ENCODE measurements around the gene GMPS. TPM values are rescaled to one million over a fixed set of nuclear protein-coding genes. Genes with fewer than 3 reads are reported as not detected.

The GMPS gene
- polyA plus RNA-seq, 1 donor, result 42.2 TPM

- Histone ChIP-seq H3K9me3 (ENCODE audit: control insufficient read depth, low read depth, low read length) (no peaks in the 10 kb centered on the region), H3K27me3 (ENCODE audit: control insufficient read depth, insufficient read depth, low read length) (no peaks in the 10 kb centered on the region), H3K27ac (ENCODE audit: low read length) (no peak overlapping the region), H3K4me1 (ENCODE audit: control insufficient read depth, insufficient read depth, low read length) (no peaks in the 10 kb centered on the region), H3K4me3 (ENCODE audit: low read length) (no peak overlapping the region), H3K36me3 (ENCODE audit: control insufficient read depth, insufficient read depth, low read length) (peaks cover 35% of the 10 kb centered on the region)
- no peak for DNase-seq
- no CpG with 5 or more reads among the region's 2 CpGs for WGBS (ENCODE audit: insufficient coverage, low lambda C conversion rate)
These were observed 63.8 kb downstream of the GMPS start for GRCh38 chr3:155934230-155934629.

- H3K36me3 ChIP-seq (ENCODE audit: control insufficient read depth, insufficient read depth, low read length), result peaks cover 26% of the 10 kb centered on the region
These were observed 68.0 kb downstream of the GMPS start for GRCh38 chr3:155938409-155938808.

GRCh38 chr3:155941354-155941753 lies 70.9 kb downstream of the GMPS start:
- Histone ChIP-seq H3K9me3 (ENCODE audit: control insufficient read depth, low read depth, low read length) (no peaks in the 10 kb centered on the region), H3K4me1 (ENCODE audit: control insufficient read depth, insufficient read depth, low read length) (no peaks in the 10 kb centered on the region), H3K27me3 (ENCODE audit: control insufficient read depth, insufficient read depth, low read length) (no peaks in the 10 kb centered on the region), H3K4me3 (ENCODE audit: low read length) (no peak overlapping the region), H3K36me3 (ENCODE audit: control insufficient read depth, insufficient read depth, low read length) (peaks cover 13% of the 10 kb centered on the region), H3K27ac (ENCODE audit: low read length) (no peak overlapping the region)
- no CpG with 5 or more reads among the region's 5 CpGs for WGBS (ENCODE audit: insufficient coverage, low lambda C conversion rate)
- DNase-seq, result no peak

More at GRCh38 chr3:155938409-155938808, 68.0 kb downstream of the GMPS start:
- Histone ChIP-seq H3K27ac (ENCODE audit: low read length) (no peak overlapping the region), H3K4me3 (ENCODE audit: low read length) (no peak overlapping the region), H3K27me3 (ENCODE audit: control insufficient read depth, insufficient read depth, low read length) (no peaks in the 10 kb centered on the region), H3K9me3 (ENCODE audit: control insufficient read depth, low read depth, low read length) (no peaks in the 10 kb centered on the region), H3K4me1 (ENCODE audit: control insufficient read depth, insufficient read depth, low read length) (no peaks in the 10 kb centered on the region)
- no CpG with 5 or more reads among the region's 2 CpGs for WGBS (ENCODE audit: insufficient coverage, low lambda C conversion rate)
- no peak for DNase-seq

GRCh38 chr3:155944081-155944480 lies 73.6 kb downstream of the GMPS start:
- WGBS (ENCODE audit: insufficient coverage, low lambda C conversion rate), result 100% methylated on average over 2 of the region's 2 CpGs
- no peak overlapping the region for H3K27ac ChIP-seq (ENCODE audit: low read length)

GRCh38 chr3:155946178-155946577 lies 75.7 kb downstream of the GMPS start:
- no peak overlapping the region for H3K4me3 ChIP-seq (ENCODE audit: low read length)
- H3K4me1 ChIP-seq (ENCODE audit: control insufficient read depth, insufficient read depth, low read length), result no peaks in the 10 kb centered on the region
- H3K9me3 ChIP-seq (ENCODE audit: control insufficient read depth, low read depth, low read length), result no peaks in the 10 kb centered on the region
- no peaks in the 10 kb centered on the region for H3K36me3 ChIP-seq (ENCODE audit: control insufficient read depth, insufficient read depth, low read length)
- H3K27ac ChIP-seq (ENCODE audit: low read length), result no peak overlapping the region
- no peaks in the 10 kb centered on the region for H3K27me3 ChIP-seq (ENCODE audit: control insufficient read depth, insufficient read depth, low read length)
- 100% methylated on average over 1 of the region's 2 CpGs for WGBS (ENCODE audit: insufficient coverage, low lambda C conversion rate)
- DNase-seq, result no peak

More at GRCh38 chr3:155944081-155944480, 73.6 kb downstream of the GMPS start:
- Histone ChIP-seq H3K4me3 (ENCODE audit: low read length) (no peak overlapping the region), H3K27me3 (ENCODE audit: control insufficient read depth, insufficient read depth, low read length) (no peaks in the 10 kb centered on the region), H3K9me3 (ENCODE audit: control insufficient read depth, low read depth, low read length) (no peaks in the 10 kb centered on the region), H3K36me3 (ENCODE audit: control insufficient read depth, insufficient read depth, low read length) (no peaks in the 10 kb centered on the region), H3K4me1 (ENCODE audit: control insufficient read depth, insufficient read depth, low read length) (no peaks in the 10 kb centered on the region)
- no peak for DNase-seq

GRCh38 chr3:155948476-155948875 lies 78.0 kb downstream of the GMPS start:
- H3K9me3 ChIP-seq (ENCODE audit: control insufficient read depth, low read depth, low read length), result no peaks in the 10 kb centered on the region
- H3K4me3 ChIP-seq (ENCODE audit: low read length), result no peak overlapping the region
- H3K27me3 ChIP-seq (ENCODE audit: control insufficient read depth, insufficient read depth, low read length), result no peaks in the 10 kb centered on the region
- no peaks in the 10 kb centered on the region for H3K36me3 ChIP-seq (ENCODE audit: control insufficient read depth, insufficient read depth, low read length)
- H3K4me1 ChIP-seq (ENCODE audit: control insufficient read depth, insufficient read depth, low read length), result no peaks in the 10 kb centered on the region
- WGBS (ENCODE audit: insufficient coverage, low lambda C conversion rate), result no CpG with 5 or more reads among the region's 4 CpGs
- H3K27ac ChIP-seq (ENCODE audit: low read length), result no peak overlapping the region
- no peak for DNase-seq

- DNase-seq, result no peak
- Histone ChIP-seq H3K4me1 (ENCODE audit: control insufficient read depth, insufficient read depth, low read length) (no peaks in the 10 kb centered on the region), H3K27ac (ENCODE audit: low read length) (no peak overlapping the region), H3K27me3 (ENCODE audit: control insufficient read depth, insufficient read depth, low read length) (no peaks in the 10 kb centered on the region), H3K4me3 (ENCODE audit: low read length) (no peak overlapping the region), H3K36me3 (ENCODE audit: control insufficient read depth, insufficient read depth, low read length) (no peaks in the 10 kb centered on the region), H3K9me3 (ENCODE audit: control insufficient read depth, low read depth, low read length) (no peaks in the 10 kb centered on the region)
- WGBS (ENCODE audit: insufficient coverage, low lambda C conversion rate), result 71% methylated on average over 1 of the region's 8 CpGs
These were observed 79.2 kb downstream of the GMPS start for GRCh38 chr3:155949453-155950217.

- no peaks in the 10 kb centered on the region for H3K4me1 ChIP-seq (ENCODE audit: control insufficient read depth, insufficient read depth, low read length)
- no peak overlapping the region for H3K4me3 ChIP-seq (ENCODE audit: low read length)
- no peak overlapping the region for H3K27ac ChIP-seq (ENCODE audit: low read length)
- WGBS (ENCODE audit: insufficient coverage, low lambda C conversion rate), result 92% methylated on average over 2 of the region's 4 CpGs
- no peaks in the 10 kb centered on the region for H3K9me3 ChIP-seq (ENCODE audit: control insufficient read depth, low read depth, low read length)
- no peaks in the 10 kb centered on the region for H3K36me3 ChIP-seq (ENCODE audit: control insufficient read depth, insufficient read depth, low read length)
- DNase-seq, result no peak
- no peaks in the 10 kb centered on the region for H3K27me3 ChIP-seq (ENCODE audit: control insufficient read depth, insufficient read depth, low read length)
These were observed 86.3 kb downstream of the GMPS start for GRCh38 chr3:155956508-155957411.

- DNase-seq, result no peak
- WGBS (ENCODE audit: insufficient coverage, low lambda C conversion rate), result no CpG with 5 or more reads among the region's 3 CpGs
- no peak overlapping the region for H3K27ac ChIP-seq (ENCODE audit: low read length)
- no peaks in the 10 kb centered on the region for H3K4me1 ChIP-seq (ENCODE audit: control insufficient read depth, insufficient read depth, low read length)
- H3K4me3 ChIP-seq (ENCODE audit: low read length), result no peak overlapping the region
- H3K27me3 ChIP-seq (ENCODE audit: control insufficient read depth, insufficient read depth, low read length), result no peaks in the 10 kb centered on the region
- peaks cover 5% of the 10 kb centered on the region for H3K9me3 ChIP-seq (ENCODE audit: control insufficient read depth, low read depth, low read length)
- no peaks in the 10 kb centered on the region for H3K36me3 ChIP-seq (ENCODE audit: control insufficient read depth, insufficient read depth, low read length)
These were observed 87.0 kb downstream of the GMPS start for GRCh38 chr3:155957412-155957880.

- no CpG with 5 or more reads among the region's 3 CpGs for WGBS (ENCODE audit: insufficient coverage, low lambda C conversion rate)
- H3K4me1 ChIP-seq (ENCODE audit: control insufficient read depth, insufficient read depth, low read length), result no peaks in the 10 kb centered on the region
These were observed 88.2 kb downstream of the GMPS start for GRCh38 chr3:155958676-155959075.

More at GRCh38 chr3:155958676-155959075, 88.2 kb downstream of the GMPS start:
- H3K4me3 ChIP-seq (ENCODE audit: low read length), result no peak overlapping the region
- peaks cover 5% of the 10 kb centered on the region for H3K9me3 ChIP-seq (ENCODE audit: control insufficient read depth, low read depth, low read length)
- no peaks in the 10 kb centered on the region for H3K27me3 ChIP-seq (ENCODE audit: control insufficient read depth, insufficient read depth, low read length)
- H3K27ac ChIP-seq (ENCODE audit: low read length), result no peak overlapping the region
- no peak for DNase-seq
- no peaks in the 10 kb centered on the region for H3K36me3 ChIP-seq (ENCODE audit: control insufficient read depth, insufficient read depth, low read length)

All from large intestine (tissue), 3 donors.